Liver (tissue), 9 donors: ENCODE measurements around the gene ZNF761. TPM values are rescaled to one million over a fixed set of nuclear protein-coding genes. Genes with fewer than 3 reads are reported as not detected.

Source experiments
- DNase-seq: peaks from one replicate; pipeline ENCODE4 v3.0.0-alpha.2; 2017; ENCODE audit warnings: low spot score
- H3K27ac ChIP-seq, 2 donors: one replicate each; pipeline ENCODE4 v1.7.0; 2013; ENCODE audit warnings: inconsistent platforms in 2 of 2, low read length in 2 of 2, control low read depth in 1 of 2, low read depth in 1 of 2, mild to moderate bottlenecking in 1 of 2
- H3K27me3 ChIP-seq, 4 donors: one replicate each; pipeline versions ENCODE4 v1.6.1 to v1.7.0; 2013; ENCODE audit warnings: low read length in 3 of 4, inconsistent platforms in 1 of 4, mild to moderate bottlenecking in 1 of 4, moderate library complexity in 1 of 4; ENCODE audit not compliant: control insufficient read depth in 4 of 4, insufficient read depth in 4 of 4
- H3K36me3 ChIP-seq, 4 donors: one replicate each; pipeline versions ENCODE4 v1.6.1 to v1.7.0; 2013; ENCODE audit warnings: low read length in 3 of 4, mild to moderate bottlenecking in 3 of 4, low read depth in 1 of 4, moderate library complexity in 1 of 4; ENCODE audit not compliant: control insufficient read depth in 4 of 4, insufficient read depth in 3 of 4
- H3K4me1 ChIP-seq, 4 donors: one replicate each; pipeline versions ENCODE4 v1.6.1 to v1.7.0; 2013; ENCODE audit warnings: low read length in 3 of 4, mild to moderate bottlenecking in 3 of 4, moderate library complexity in 1 of 4; ENCODE audit not compliant: control insufficient read depth in 4 of 4, insufficient read depth in 4 of 4
- H3K4me3 ChIP-seq, 3 donors: one replicate each; pipeline versions ENCODE4 v1.6.1 to v1.7.0; 2013; ENCODE audit warnings: low read length in 3 of 3, control low read depth in 1 of 3, low read depth in 1 of 3, mild to moderate bottlenecking in 1 of 3
- H3K9ac ChIP-seq, 2 donors: one replicate each; pipeline ENCODE4 v1.7.0; 2013; ENCODE audit warnings: low read length in 2 of 2, mild to moderate bottlenecking in 2 of 2, moderate library complexity in 2 of 2, control low read depth in 1 of 2, low read depth in 1 of 2
- H3K9me3 ChIP-seq, 4 donors: one replicate each; pipeline versions ENCODE4 v1.6.1 to v1.7.0; 2013; ENCODE audit warnings: low read length in 3 of 4; ENCODE audit not compliant: control insufficient read depth in 4 of 4
- ATF3 ChIP-seq: IDR thresholded peaks from 2 replicates; pipeline ENCODE4 v1.6.1; 2016; ENCODE audit warnings: antibody characterized with exemption
- CTCF ChIP-seq: fragments of 150-350 bp; IDR thresholded peaks from 2 replicates; pipeline ENCODE4 v1.5.1; 2017; ENCODE audit warnings: improper control_type of control experiment, low read depth, low read length; ENCODE audit not compliant: missing input control
- EGR1 ChIP-seq, 2 donors: IDR thresholded peaks; 2 replicates each; pipeline ENCODE4 v1.6.1; 2016 to 2018; ENCODE audit warnings: antibody characterized with exemption in 2 of 2, low read depth in 2 of 2
- FOXA1 ChIP-seq: IDR thresholded peaks from 2 replicates; pipeline ENCODE4 v1.6.1; 2016; ENCODE audit warnings: antibody characterized with exemption
- FOXA2 ChIP-seq: IDR thresholded peaks from 2 replicates; pipeline ENCODE4 v1.6.1; 2016; ENCODE audit warnings: antibody characterized with exemption
- GABPA ChIP-seq, 2 donors: IDR thresholded peaks in 1 of 2; conservative IDR thresholded peaks in 1 of 2; 2 replicates each; pipeline ENCODE4 v1.6.1; 2016; ENCODE audit warnings: antibody characterized with exemption in 2 of 2, mild to moderate bottlenecking in 1 of 2, moderate library complexity in 1 of 2
- HNF4A ChIP-seq, 2 donors: conservative IDR thresholded peaks; 2 replicates each; pipeline ENCODE4 v1.6.1; 2016; ENCODE audit warnings: antibody characterized with exemption in 2 of 2, mild to moderate bottlenecking in 2 of 2
- HNF4G ChIP-seq: IDR thresholded peaks from 2 replicates; pipeline ENCODE4 v1.6.1; 2016; ENCODE audit warnings: antibody characterized with exemption
- JUND ChIP-seq, 2 donors: IDR thresholded peaks; 2 replicates each; pipeline ENCODE4 v1.6.1; 2016; ENCODE audit warnings: antibody characterized with exemption in 2 of 2
- MAX ChIP-seq: IDR thresholded peaks from 2 replicates; pipeline ENCODE4 v1.6.1; 2016; ENCODE audit warnings: antibody characterized with exemption
- NR2F2 ChIP-seq: IDR thresholded peaks from 2 replicates; pipeline ENCODE4 v1.6.1; 2016; ENCODE audit warnings: antibody characterized with exemption
- RAD21 ChIP-seq, 2 donors: IDR thresholded peaks; 2 replicates each; pipeline ENCODE4 v1.6.1; 2016; ENCODE audit warnings: antibody characterized with exemption in 2 of 2, mild to moderate bottlenecking in 2 of 2
- REST ChIP-seq: IDR thresholded peaks from 2 replicates; pipeline ENCODE4 v1.6.1; 2016; ENCODE audit warnings: antibody characterized with exemption, mild to moderate bottlenecking
- RXRA ChIP-seq, 2 donors: IDR thresholded peaks; 2 replicates each; pipeline ENCODE4 v1.6.1; 2017 to 2018; ENCODE audit warnings: antibody characterized with exemption in 2 of 2, mild to moderate bottlenecking in 1 of 2
- SP1 ChIP-seq: IDR thresholded peaks from 2 replicates; pipeline ENCODE4 v1.6.1; 2018; ENCODE audit warnings: antibody characterized with exemption, mild to moderate bottlenecking
- TAF1 ChIP-seq: conservative IDR thresholded peaks from 2 replicates; pipeline ENCODE4 v1.6.1; 2016; ENCODE audit warnings: antibody characterized with exemption, mild to moderate bottlenecking
- YY1 ChIP-seq: IDR thresholded peaks from 2 replicates; pipeline ENCODE4 v1.6.1; 2016; ENCODE audit warnings: antibody characterized with exemption, mild to moderate bottlenecking
- ZBTB33 ChIP-seq: IDR thresholded peaks from 2 replicates; pipeline ENCODE4 v1.6.1; 2016; ENCODE audit warnings: antibody characterized with exemption
- WGBS: extraction: QIAGEN DNeasy Blood & Tissue Kit; methylation state at CpG from one replicate; pipeline ENCODE4 v1.1.7; 2013; 5-methylcytosine and 5-hydroxymethylcytosine counted together
- polyA plus RNA-seq, 2 donors: library from polyadenylated mRNA; stranded (reverse) in 1 of 2; unstranded in 1 of 2; fragments of 200-250 nt in 1 of 2; fragments of >200 nt in 1 of 2; fragmentation: Nextera tagmentation in 1 of 2; extraction: Ambion mirVana in 1 of 2; gene quantifications; one replicate each; pipeline versions ENCODE4 v1.2.1 to v1.2.3, GENCODE V29; 2013 to 2015
- total RNA-seq, 2 donors: library from RNA; depleted of rRNA; stranded (reverse); fragments of >200 nt; gene quantifications; one replicate each; pipeline ENCODE4 v1.2.3, GENCODE V29; 2014
- donor health status: healthy.
- donor health status: healthy.
- donor health status: healthy.
- donor health status: healthy.
- donor health status: healthy.

Gene ZNF761
- total and polyA plus RNA-seq, 4 donors, result 2.7 to 6.3 (median 5.1) TPM

- no peaks in the 10 kb centered on the region for H3K27me3 ChIP-seq
- H3K4me3 ChIP-seq, result no peak overlapping the region
- H3K27ac ChIP-seq, result no peak overlapping the region
- H3K4me1 ChIP-seq, result no peaks in the 10 kb centered on the region
- H3K9me3 ChIP-seq, result peaks cover 0 to 19% (median 7%) of the 10 kb centered on the region in 4 donors
- TF ChIP-seq YY1, result no peak
- TF ChIP-seq NR2F2, result no peak
- no peak for TF ChIP-seq TAF1
- no peak for TF ChIP-seq HNF4G
- TF ChIP-seq ATF3, result no peak
- TF ChIP-seq HNF4A (conservative IDR thresholded peaks at IDR 0.05), result no peak
- TF ChIP-seq GABPA (IDR thresholded peaks at IDR 0.05 in 1 of 2, conservative IDR thresholded peaks at IDR 0.05 in 1 of 2), result no peak
- TF ChIP-seq RAD21 (IDR thresholded peaks at IDR 0.05), result no peak
- TF ChIP-seq CTCF, result no peak
- TF ChIP-seq FOXA1, result no peak
- no peak for TF ChIP-seq REST
- TF ChIP-seq JUND (IDR thresholded peaks at IDR 0.05), result no peak
- TF ChIP-seq SP1, result no peak
- no peak for TF ChIP-seq ZBTB33
- no peak for TF ChIP-seq FOXA2
- no peak for TF ChIP-seq RXRA (IDR thresholded peaks at IDR 0.05)
- no peak for TF ChIP-seq MAX
- TF ChIP-seq EGR1 (IDR thresholded peaks at IDR 0.05; ENCODE audit: low read depth in 2 of 2), result no peak
- H3K36me3 ChIP-seq, result peaks cover 0 to 8% (median 3%) of the 10 kb centered on the region in 4 donors
- no peak for DNase-seq
- WGBS, result 77% methylated on average over 8 of the region's 8 CpGs
- H3K9ac ChIP-seq, result no peak overlapping the region
Measured at GRCh38 chr19:53485046-53486004, 53.5 kb downstream of the ZNF761 start.
